ENCODE data around the gene MOGAT3. TPM values are rescaled to one million over a fixed set of nuclear protein-coding genes. Genes with fewer than 3 reads are reported as not detected.

MOGAT3 gene
- total and polyA plus RNA-seq, 2 of the 4 experiments (the other 2 are of a cell fraction): not detected

GRCh38 chr7:101159696-101160674, 40.9 kb downstream of the MOGAT3 start:
- Histone ChIP-seq H2AK5ac (ENCODE audit: low read depth, low read length) (peak overlapping the region; percentile 84), H3K9ac (ENCODE audit: low read depth, low read length) (no peak overlapping the region), H4K8ac (ENCODE audit: low read depth in 2 of 2, low read length in 2 of 2) (peak overlapping the region in 1 of 2 experiments; percentile 35; a peak in 1 of 4 replicates), H3K9me3 (ENCODE audit: control insufficient read depth, insufficient read depth, low read length) (no peaks in the 10 kb centered on the region), H3K18ac (ENCODE audit: low read depth, low read length) (no peak overlapping the region), H3K56ac (ENCODE audit: extremely low read depth, insufficient read depth, low read length) (no peak overlapping the region), H3K27me3 (ENCODE audit: control insufficient read depth, insufficient read depth, low read length) (peaks cover 8% of the 10 kb centered on the region; the same call in 1 of the 2 replicates), H3K4me1 (ENCODE audit: control insufficient read depth, insufficient read depth, low read length) (peaks cover 9% of the 10 kb centered on the region), H3K79me1 (ENCODE audit: low read depth in 1 of 2, low read length in 2 of 2) (peaks cover 8 to 38% of the 10 kb centered on the region in 2 experiments), H3K23ac (ENCODE audit: low read depth, low read length) (no peak overlapping the region), H4K20me1 (ENCODE audit: insufficient read depth, low read length) (peaks cover 17% of the 10 kb centered on the region), H4K5ac (ENCODE audit: low read depth, low read length) (no peak overlapping the region), H2BK20ac (ENCODE audit: low read depth, low read length) (no peak overlapping the region), H3K27ac (ENCODE audit: insufficient read depth, low read length) (no peak overlapping the region), H4K91ac (ENCODE audit: insufficient read depth, low read depth, low read length) (no peak overlapping the region), H2BK5ac (ENCODE audit: low read depth, low read length, poor library complexity, severe bottlenecking) (peak overlapping the region; percentile 31), H3K9me1 (ENCODE audit: insufficient read depth, low read length) (peaks cover 3% of the 10 kb centered on the region), H3K36me3 (ENCODE audit: control insufficient read depth, insufficient read depth, low read length) (peaks cover 28% of the 10 kb centered on the region), H2BK15ac (ENCODE audit: low read depth, low read length) (no peak overlapping the region), H2AFZ (replicated peaks; ENCODE audit: low read length, poor library complexity) (peak overlapping the region; percentile 75), H3K14ac (replicated peaks; ENCODE audit: low read depth, low read length) (no peak overlapping the region), H3K4me2 (ENCODE audit: low read depth, low read length) (no peak overlapping the region), H3K4me3 (ENCODE audit: insufficient read depth, low read depth, low read length) (no peak overlapping the region), H3K4ac (ENCODE audit: low read depth, low read length) (no peak overlapping the region), H2AK9ac (replicated peaks; ENCODE audit: low read depth, low read length, poor library complexity) (peak overlapping the region; percentile 20), H2BK120ac (ENCODE audit: low read depth, low read length) (no peak overlapping the region)
- 61% methylated on average over 11 of the region's 31 CpGs; no CpG with 5 or more reads in 1 of the 2 experiments for WGBS, 2 experiments (ENCODE audit: extremely low coverage in 2 of 2, insufficient read length in 1 of 2)
- POLR2A ChIA-PET (ENCODE audit: unreplicated experiment): interaction anchor here (0.6 kb wide), 1 partner anchor 33 kb away, joined by 5 read pairs; no protein-coding TSS in a partner anchor
- no TSS peak for BruUV-seq (replicated peaks)
- TF ChIP-seq CTCF (conservative IDR thresholded peaks at IDR 0.05; ENCODE audit: low read depth, low read length): no peak
- TF ChIP-seq FOS (IDR thresholded peaks at IDR 0.05; ENCODE audit: low read depth, low read length): 0 out of 2 replicates have a peak, but pooled peaks have one; percentile 35
- no peak for TF ChIP-seq ELK1 (IDR thresholded peaks at IDR 0.05; ENCODE audit: borderline replicate concordance, low read depth, low read length)
- peak; percentile 52; the same call in 1 of the 2 replicates for TF ChIP-seq MAZ (IDR thresholded peaks at IDR 0.05; ENCODE audit: borderline replicate concordance, low read depth, low read length)
- no peak for TF ChIP-seq POLR2A (IDR thresholded peaks at IDR 0.05; ENCODE audit: low read depth, low read length)
- TF ChIP-seq CHD1 (IDR thresholded peaks at IDR 0.05; ENCODE audit: low read depth, low read length): no peak
- no peak for TF ChIP-seq SMC3 (IDR thresholded peaks at IDR 0.05; ENCODE audit: low read depth, low read length)
- peak; percentile 35 for ATAC-seq (ENCODE audit: low read depth)
- CTCF ChIA-PET: interaction anchor here (0.6 to 0.7 kb wide), 2 partner anchors 16 to 29 kb away, joined by 3 to 5 read pairs; no protein-coding TSS in a partner anchor
- in situ Hi-C loops (cut with MboI; ENCODE audit: low sequenced_read_pairs) (no loop called here), dilution Hi-C loops (cut with HindIII; ENCODE audit: low sequenced_read_pairs, unreplicated experiment) (no loop called here), intact Hi-C loops (cut with micrococcal nuclease) (no loop called here)
- DNase-seq: peak; percentile 57

Data from IMR-90 (cell line).